AG09319 (cell line): ENCODE measurements around the gene SETD6.

Experiments
- DNase-seq: peaks from one replicate; pipeline ENCODE4 v3.0.0-alpha.2; 2010; ENCODE audit warnings: low read depth; ENCODE audit errors: extremely low read depth
- CTCF ChIP-seq: IDR thresholded peaks from 2 replicates; pipeline ENCODE4 v1.5.1; 2011; ENCODE audit warnings: low read depth, mild to moderate bottlenecking, inconsistent platforms, low read length, moderate library complexity

Gene SETD6

GRCh38 chr16:58474296-58474695 is 41.0 kb upstream of the SETD6 start:
- no peak for TF ChIP-seq CTCF
- no peak for DNase-seq

- DNase-seq: no peak
- no peak for TF ChIP-seq CTCF
These were observed 40.2 kb upstream of the SETD6 start for GRCh38 chr16:58475091-58475619.

- no peak for DNase-seq
- TF ChIP-seq CTCF: no peak
These were observed 38.5 kb upstream of the SETD6 start for GRCh38 chr16:58476791-58477190.

- TF ChIP-seq CTCF: no peak
- DNase-seq: no peak
These were observed 36.9 kb upstream of the SETD6 start for GRCh38 chr16:58478427-58478826.

- TF ChIP-seq CTCF: no peak
- no peak for DNase-seq
These were observed 34.0 kb upstream of the SETD6 start for GRCh38 chr16:58481226-58481869.

GRCh38 chr16:58481931-58482330 is 33.4 kb upstream of the SETD6 start:
- no peak for TF ChIP-seq CTCF
- no peak for DNase-seq

GRCh38 chr16:58485184-58485887 is 30.0 kb upstream of the SETD6 start:
- DNase-seq: no peak

More at GRCh38 chr16:58485184-58485887, 30.0 kb upstream of the SETD6 start:
- no peak for TF ChIP-seq CTCF
